ENCODE data around the gene TSN. TPM values are rescaled to one million over a fixed set of nuclear protein-coding genes. Genes with fewer than 3 reads are reported as not detected.
"Not testable (repeated sequence)": the region's sequence is repeated elsewhere in the genome, so short reads cannot be mapped to it uniquely, and the experiment has no call there.

TSN gene
- total RNA-seq, 1 donor from 2014 or later: 65.2 TPM

DNA sequence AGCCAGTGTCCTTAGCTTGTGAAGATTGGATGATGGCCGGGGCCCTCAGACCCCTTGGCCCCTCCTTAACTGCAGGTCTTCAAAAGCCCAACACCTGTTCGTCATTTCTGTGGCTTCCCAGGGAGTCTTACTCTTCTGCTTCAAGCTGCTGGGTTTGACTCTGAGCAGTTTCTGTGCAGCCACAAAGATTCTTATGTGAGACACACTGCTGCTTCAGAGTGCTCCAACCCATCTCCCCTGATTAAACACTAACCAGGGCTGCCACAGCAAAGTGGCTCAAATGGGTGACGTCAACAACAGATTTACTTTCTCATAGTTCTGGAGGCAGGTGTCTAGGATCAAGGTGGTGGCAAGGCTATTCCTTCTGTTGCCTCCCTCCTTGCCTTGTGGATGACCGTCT lies 40.8 kb downstream of the TSN start:
- intact Hi-C loops (cut with micrococcal nuclease): no loop called here

- intact Hi-C loops (cut with micrococcal nuclease): no loop called here
Measured at GRCh38 chr2:121798617-121799016, 43.2 kb downstream of the TSN start.

GRCh38 chr2:121801916-121802315 lies 46.5 kb downstream of the TSN start:
- intact Hi-C loops (cut with micrococcal nuclease): no loop called here

DNA sequence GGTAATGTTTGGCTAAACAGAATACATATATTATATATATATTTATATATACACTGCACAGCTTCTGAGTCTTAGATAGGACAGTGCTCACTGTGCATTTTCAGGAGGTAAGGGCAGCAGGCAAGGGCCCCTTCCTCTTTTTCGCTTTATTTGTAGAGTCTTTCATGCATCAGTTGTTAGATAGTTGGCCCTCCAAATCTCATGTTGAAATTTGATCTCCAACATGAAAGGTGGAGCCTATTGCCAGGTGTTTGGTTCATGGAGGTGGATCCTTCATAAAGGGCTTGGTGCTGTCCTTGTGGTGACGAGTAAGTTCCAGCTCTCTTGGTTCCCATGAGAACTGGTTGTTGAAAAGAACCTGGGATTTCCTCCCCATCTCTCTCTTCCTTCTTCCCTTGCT lies 48.1 kb downstream of the TSN start:
- intact Hi-C loops (cut with micrococcal nuclease): no loop called here

DNA sequence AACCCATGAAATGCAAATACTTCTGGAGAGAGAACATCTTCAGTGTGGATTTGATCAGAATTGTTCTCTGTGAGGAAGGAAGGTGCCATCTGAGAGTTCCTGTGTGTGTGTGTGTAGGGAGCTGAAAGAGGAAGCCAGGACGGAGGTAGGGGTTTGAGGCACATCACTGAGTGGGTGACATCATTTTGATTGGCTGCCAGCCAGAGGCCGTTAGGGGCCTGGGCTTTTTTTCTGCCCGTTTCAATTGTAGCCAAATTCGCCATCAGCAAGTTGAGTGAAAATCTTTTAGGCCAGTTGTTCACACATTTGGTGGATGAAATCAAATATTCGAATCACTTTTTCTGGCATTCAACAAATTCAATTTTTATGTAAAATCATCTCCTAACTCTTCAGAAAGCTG lies 48.9 kb downstream of the TSN start:
- intact Hi-C loops (cut with micrococcal nuclease): no loop called here

DNA sequence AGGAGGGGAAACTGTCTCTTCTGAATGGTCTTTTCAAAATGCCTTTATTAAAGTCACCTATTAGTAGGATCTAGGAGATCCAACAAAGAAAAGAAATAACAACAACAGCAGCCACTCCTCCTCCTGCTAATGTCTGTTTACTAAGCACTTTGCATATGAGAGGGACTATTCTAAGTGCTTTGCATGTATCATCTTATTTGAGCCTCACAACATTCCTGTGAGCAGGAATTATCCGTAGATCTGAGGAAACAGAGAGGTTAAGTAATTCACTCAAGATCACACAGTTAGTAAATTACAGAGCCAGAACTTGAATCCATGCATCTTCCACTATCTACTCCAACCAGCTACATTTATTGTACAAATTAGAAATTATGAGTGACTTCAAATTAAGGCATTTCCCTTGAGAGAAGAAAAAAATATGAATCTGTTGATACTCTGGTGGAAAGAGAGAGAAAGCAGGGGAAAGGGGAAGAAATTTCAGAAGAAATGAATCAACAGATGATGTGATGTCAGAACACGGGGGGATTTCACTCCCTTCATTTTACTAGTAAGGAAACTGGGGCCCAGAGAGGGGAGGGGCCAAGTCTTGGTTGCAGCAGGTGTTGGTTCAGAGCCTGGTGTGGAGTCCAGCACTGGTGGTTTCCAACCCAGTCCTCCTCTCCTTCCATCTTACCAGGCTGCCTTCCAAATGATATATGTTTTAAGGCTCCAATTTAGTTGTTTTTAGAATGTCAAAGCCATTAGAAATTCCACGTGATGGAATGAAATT lies 49.7 kb downstream of the TSN start:
- intact Hi-C loops (cut with micrococcal nuclease): no loop called here

- intact Hi-C loops (cut with micrococcal nuclease): no loop called here
Measured at GRCh38 chr2:121805766-121806143, 50.3 kb downstream of the TSN start.

DNA sequence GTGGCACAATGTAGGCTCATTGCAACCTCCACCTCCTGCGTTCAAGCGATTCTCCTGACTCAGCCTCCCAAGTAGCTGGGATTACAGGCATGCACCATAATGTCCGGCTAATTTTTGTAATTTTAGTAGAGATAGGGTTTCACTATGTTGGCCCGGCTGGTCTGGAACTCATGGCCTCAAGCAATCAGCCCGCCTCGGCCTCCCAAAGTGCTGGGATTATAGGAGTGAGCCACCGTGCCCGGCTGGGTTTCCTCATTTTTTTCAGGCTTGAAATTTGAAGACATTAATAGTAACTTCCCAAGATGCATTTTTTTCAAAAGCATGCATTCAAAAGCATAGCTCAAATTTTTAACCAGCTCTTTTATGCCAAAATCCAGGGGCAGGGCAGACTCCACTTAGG lies 52.3 kb downstream of the TSN start:
- intact Hi-C loops (cut with micrococcal nuclease): not testable (repeated sequence)

DNA sequence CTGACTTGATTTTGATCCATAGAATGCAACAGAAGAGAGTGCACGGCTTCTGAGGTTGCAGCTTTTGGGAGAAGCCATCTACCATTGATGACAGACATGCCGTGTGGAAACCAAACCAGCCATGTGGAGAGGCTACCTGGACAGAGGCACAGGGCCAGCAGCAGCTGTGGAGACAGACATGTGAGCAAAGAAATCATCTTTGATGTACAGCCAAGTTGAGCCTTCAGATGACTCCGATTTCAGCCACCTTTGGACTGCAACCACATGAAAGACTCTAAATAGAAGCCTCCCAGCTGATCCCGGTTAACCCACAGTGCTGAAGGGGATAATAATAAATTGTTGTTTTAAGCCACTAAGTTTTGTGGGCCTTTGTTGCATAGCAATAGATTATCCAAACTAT lies 54.2 kb downstream of the TSN start:
- intact Hi-C loops (cut with micrococcal nuclease): no loop called here

GRCh38 chr2:121810959-121811853 lies 55.8 kb downstream of the TSN start:
- intact Hi-C loops (cut with micrococcal nuclease): no loop called here

GRCh38 chr2:121813083-121813482 lies 57.6 kb downstream of the TSN start:
- intact Hi-C loops (cut with micrococcal nuclease): not testable (repeated sequence)

DNA sequence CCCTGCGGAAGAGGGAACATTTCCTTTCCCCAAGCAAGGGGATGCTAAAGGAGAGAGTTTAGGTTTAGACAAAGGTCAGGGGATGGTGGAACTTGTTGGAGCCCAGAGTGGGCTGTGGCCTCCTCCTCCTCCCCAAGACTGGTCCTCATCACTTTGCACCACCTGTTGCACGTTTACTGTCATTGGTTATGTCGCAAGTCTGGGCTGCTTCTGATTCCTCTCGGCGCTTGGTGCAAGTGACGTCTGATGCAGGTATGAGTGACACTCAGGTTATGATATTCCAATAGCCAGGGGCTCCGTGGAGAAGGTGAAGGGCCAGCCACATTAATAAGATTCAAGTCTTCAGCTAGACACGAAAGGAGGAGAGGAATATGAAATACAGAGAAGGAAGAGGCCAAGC lies 59.8 kb downstream of the TSN start:
- intact Hi-C loops (cut with micrococcal nuclease): no loop called here

- intact Hi-C loops (cut with micrococcal nuclease): no loop called here
Measured at GRCh38 chr2:121816797-121817196, 61.3 kb downstream of the TSN start.

DNA sequence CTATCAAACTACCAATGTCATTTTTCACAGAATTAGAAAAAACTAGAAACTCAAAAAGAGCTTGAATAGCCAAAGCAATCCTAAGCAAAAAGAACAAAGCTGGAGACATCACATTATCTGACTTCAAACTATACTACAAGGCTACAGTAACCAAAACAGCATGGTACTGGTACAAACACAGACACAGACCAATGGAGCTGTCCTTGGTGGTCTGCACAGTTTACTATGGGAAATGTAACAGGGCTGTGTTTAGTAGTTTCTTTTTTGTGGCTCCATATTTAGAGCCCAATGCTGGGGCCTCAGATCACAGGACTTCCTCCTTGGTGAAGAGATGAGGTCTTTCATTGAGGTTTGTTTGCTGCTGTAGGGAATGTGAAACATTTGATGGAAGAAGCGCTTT lies 61.9 kb downstream of the TSN start:
- intact Hi-C loops (cut with micrococcal nuclease): not testable (repeated sequence)

Other genes starting within 250 kb of the TSN start
- not detected in 2 replicates for gene RNU4ATAC, start 224.8 kb upstream of the TSN start, total RNA-seq
- gene CLASP1, start 106.2 kb upstream of the TSN start, total RNA-seq: 68.8 and 76.0 TPM in 2 replicates
- 78.7 and 91.2 TPM in 2 replicates for gene NIFK, start 18.8 kb upstream of the TSN start, total RNA-seq

Measured in T-helper 1 cell treated with Interleukin-12 subunit alpha and Interleukin-12 subunit beta and Interleukin-4 antibody, amounts not matched to agents 30 ng/mL and 1 ng/mL, for 36 hours (primary cell).